HK-2 (cell line): Measurements from ENCODE around the gene ZNF362.

Experiments
- DNase-seq: peaks from one replicate; pipeline ENCODE4 v3.0.0-alpha.2; 2018; ENCODE audit not compliant: unreplicated experiment

Gene ZNF362

GRCh38 chr1:33267468-33268205 is 11.3 kb downstream of the ZNF362 start:
- no peak for DNase-seq

- DNase-seq, result no peak
Measured at GRCh38 chr1:33268457-33268856, 12.2 kb downstream of the ZNF362 start.

GRCh38 chr1:33268927-33269610 is 12.8 kb downstream of the ZNF362 start:
- no peak for DNase-seq

GRCh38 chr1:33269621-33270020 is 13.3 kb downstream of the ZNF362 start:
- DNase-seq, result no peak

GRCh38 chr1:33270379-33270778 is 14.1 kb downstream of the ZNF362 start:
- DNase-seq, result no peak

GRCh38 chr1:33270808-33271465 is 14.6 kb downstream of the ZNF362 start:
- DNase-seq, result no peak

GRCh38 chr1:33271666-33272505 is 15.6 kb downstream of the ZNF362 start:
- DNase-seq, result no peak

GRCh38 chr1:33272509-33272908 is 16.2 kb downstream of the ZNF362 start:
- DNase-seq, result no peak

GRCh38 chr1:33272930-33273329 is 16.6 kb downstream of the ZNF362 start:
- DNase-seq, result no peak

GRCh38 chr1:33273406-33273805 is 17.1 kb downstream of the ZNF362 start:
- no peak for DNase-seq

GRCh38 chr1:33273961-33274371 is 17.7 kb downstream of the ZNF362 start:
- DNase-seq, result no peak

- no peak for DNase-seq
Measured at GRCh38 chr1:33274446-33274845, 18.2 kb downstream of the ZNF362 start.

- no peak for DNase-seq
Measured at GRCh38 chr1:33275195-33275594, 18.9 kb downstream of the ZNF362 start.

GRCh38 chr1:33275706-33276572 is 19.6 kb downstream of the ZNF362 start:
- no peak for DNase-seq

GRCh38 chr1:33276573-33277298 is 20.4 kb downstream of the ZNF362 start:
- DNase-seq, result no peak

- no peak for DNase-seq
Measured at GRCh38 chr1:33277488-33278084, 21.3 kb downstream of the ZNF362 start.

GRCh38 chr1:33280091-33280661 is 23.9 kb downstream of the ZNF362 start:
- no peak for DNase-seq

GRCh38 chr1:33281554-33282303 is 25.4 kb downstream of the ZNF362 start:
- DNase-seq, result no peak

- DNase-seq, result no peak
Measured at GRCh38 chr1:33282791-33283190, 26.5 kb downstream of the ZNF362 start.
